NCI-H2196 treated with DMSO at 0.1 percent for 48 hours (cell line): ENCODE measurements around the gene FREY1.

Source experiments
- DNase-seq: peaks from one replicate; lab custom pipeline; 2025; ENCODE audit not compliant: unreplicated experiment; lab: John Stamatoyannopoulos, UW

Gene FREY1, protein sequence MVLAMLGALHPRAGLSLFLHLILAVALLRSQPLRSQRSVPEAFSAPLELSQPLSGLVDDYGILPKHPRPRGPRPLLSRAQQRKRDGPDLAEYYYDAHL

DNA sequence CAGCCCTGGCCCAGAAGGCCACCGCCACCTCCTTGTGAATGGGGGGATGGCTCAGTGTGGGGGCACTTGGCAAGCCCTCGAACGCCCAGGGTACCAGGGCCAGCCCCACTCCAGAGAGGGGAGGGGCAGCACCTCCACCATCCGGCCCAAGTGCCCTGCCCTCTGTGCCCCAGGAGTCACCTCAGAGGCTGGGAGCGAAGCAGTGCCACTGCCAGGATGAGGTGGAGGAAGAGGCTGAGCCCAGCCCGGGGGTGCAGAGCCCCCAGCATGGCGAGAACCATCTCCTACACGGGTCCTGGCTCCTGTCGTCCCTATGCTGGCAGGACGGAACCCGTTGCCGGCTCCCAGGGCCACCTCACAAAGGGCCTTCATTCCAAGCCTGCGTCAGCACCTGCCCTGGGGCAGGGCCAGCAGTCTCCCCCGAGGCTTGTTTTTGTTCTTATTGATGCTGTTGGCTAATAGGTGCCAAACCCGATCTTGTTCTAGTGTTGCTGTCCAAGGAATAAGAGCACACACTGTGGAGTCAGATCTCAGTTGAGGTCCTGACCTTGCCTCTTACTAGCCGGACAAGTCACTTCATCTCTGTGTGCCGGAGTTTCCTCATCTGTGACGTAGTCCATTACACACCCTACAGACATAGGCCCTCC, at the start of gene FREY1:
Gene FREY1, minus strand, starts transcription at position 307 of the 647 bp plus-strand sequence. Its CDS starts 26 bp downstream, at position 281.
- no peak for DNase-seq

DNA sequence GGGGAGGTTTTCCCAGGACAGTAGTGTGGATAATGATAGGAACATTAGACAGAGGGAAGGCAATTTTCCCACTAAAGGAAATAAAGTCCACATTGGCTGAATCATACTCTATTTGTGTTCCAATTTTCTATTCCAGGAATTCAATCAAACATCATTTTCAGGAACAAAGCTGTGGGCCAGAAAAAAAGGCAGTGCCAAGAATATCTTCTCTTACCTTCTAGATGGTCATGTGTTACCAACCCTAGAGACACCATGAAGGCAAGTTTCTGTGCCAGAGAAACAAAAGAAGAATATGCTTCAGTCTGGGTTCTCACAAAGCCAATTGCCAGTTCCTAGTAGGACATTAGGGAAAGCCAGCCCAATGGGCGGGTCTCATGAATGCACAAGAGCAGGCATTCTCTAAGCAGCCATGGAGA, 42.9 kb upstream of the FREY1 start:
- no peak for DNase-seq

DNA sequence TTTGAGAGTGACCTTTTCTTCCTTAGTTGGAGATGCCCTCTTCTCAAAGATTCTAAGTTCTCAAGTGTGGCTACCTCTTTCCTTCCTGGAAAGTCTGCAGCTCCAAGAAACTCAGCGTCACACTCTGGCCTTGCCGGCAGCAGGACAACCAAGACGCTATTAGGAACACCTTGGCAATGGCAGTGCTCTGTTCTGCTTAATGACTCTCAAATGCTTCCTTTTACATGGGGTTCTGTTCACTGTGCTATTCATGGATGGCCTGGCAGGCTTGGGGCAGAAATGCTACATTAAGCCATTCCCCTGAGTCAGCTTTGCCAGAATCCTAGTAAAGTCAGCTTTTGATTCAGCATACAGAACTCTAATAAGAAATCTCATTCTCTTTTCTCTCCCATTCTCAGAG, 41.3 kb upstream of the FREY1 start:
- no peak for DNase-seq

DNA sequence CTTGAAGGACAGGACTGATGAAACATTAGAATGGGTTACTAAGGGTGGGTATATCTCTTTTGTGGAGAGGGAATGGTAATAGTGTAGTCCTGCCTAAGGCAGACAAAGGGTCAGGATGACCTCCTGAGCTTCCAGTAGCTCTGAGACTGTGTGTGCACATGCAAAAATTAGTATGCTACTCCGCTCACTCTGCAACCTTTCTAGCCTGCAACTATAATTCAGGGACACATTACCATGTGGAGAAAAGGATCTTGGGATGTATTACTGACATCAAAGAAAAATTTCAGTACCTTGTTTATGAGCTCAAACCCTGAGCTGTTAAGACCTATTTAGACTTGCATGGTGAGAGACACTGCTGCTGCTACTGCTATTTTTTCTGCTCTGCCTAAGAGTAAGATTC, 40.8 kb upstream of the FREY1 start:
- DNase-seq, result no peak

DNA sequence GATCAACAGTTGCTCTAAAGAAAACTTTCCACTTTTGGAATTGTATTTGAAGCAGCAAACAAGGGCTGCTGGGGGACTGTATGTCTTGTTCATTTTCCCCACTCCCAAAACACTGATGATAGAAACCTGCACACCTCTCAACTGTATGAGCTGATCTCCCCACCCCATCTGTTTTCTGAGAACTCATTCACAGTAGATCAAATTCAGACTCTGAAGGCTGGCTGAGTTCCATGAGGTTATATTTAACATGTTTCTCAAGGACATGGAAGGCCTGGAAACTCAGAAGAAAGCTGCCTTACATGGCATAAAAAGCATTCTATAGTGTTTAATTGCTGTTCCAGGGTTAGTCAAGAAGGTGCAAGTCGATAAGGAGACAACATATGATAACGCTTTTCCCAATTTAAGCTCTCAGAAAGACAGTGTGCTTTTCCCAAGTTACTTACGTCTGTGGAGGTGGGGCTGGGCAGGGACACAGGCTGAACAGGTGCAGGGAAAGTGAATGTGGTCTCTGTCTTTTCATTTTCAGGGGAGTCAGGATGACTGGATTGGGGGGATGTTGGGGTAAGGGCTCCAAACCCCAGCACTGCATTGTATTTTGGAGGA, 38.4 kb upstream of the FREY1 start:
- no peak for DNase-seq

DNA sequence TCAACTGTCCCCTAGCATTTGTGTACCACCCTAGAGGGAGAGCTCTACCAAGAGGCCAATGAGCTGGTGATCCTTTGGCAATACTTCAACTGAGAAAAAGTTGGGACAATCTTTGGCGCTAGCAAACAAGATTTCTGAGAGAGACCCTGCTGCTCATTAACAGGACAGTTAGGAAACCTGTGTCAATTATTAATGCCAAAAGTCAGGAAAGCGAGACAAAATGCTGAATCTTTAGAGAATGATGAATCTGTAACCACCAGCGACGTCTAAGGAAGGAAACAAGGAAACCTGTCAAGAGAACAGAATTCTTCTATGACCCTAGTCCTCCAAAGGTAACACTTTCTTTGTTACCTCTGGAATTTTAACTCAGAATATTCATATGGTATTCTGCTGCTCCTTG, 35.3 kb upstream of the FREY1 start:
- no peak for DNase-seq

DNA sequence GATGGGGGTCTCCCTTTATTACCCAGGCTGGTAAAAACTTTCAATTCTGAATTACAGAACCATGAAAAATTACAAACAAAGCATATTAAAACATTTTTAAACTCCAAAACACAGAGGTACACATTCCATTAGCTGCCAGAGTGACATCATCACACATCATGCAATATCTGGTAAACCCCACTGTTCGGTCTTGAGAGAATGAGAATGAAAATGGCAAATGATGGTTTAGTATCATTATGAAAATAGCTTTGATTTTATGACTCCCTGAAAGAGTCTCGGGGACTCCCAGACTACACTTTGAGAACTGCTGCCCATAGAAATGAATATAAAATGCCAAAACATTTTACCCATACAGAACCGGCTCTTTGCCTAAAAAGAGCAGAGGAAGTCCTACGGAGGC, 34.2 kb upstream of the FREY1 start:
- DNase-seq, result no peak

DNA sequence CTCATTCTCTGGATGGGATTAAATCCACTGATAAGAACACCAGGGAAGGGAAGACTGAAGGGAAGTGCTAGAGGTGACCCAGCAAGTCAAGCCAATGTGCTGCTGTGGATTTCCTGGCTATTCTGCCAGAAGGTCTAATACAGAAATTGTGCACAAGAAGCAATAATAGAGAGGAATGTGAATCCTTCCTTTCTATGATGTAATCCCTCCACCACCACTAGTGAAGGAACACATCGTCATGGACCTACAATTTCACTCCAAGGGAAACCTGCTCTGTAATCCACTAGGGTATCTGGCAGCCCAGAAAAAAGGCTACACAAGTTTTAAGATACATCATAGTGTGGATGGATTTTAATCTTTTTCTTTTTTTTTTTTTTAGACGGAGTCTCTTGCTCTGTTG, 32.8 kb upstream of the FREY1 start:
- DNase-seq, result no peak

DNA sequence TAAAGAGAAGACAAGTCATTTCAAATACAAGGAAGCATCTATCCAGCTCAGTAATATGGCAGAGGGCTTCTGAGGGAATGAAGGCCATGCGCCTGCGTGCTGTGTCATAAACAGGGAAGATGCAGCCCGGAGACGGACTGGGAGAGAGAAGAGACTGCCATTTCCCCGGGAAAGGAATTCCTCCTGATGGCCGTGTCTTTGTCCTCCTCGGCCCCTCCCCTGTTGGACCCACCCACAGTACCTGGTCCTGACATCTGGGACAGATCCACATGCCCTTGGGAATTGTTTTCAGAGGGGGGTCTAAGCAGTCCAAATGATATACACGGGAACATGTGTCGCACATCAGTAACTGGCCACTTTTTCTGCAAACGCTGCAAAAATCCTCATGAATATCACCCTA, 30.8 kb upstream of the FREY1 start:
- no peak for DNase-seq

DNA sequence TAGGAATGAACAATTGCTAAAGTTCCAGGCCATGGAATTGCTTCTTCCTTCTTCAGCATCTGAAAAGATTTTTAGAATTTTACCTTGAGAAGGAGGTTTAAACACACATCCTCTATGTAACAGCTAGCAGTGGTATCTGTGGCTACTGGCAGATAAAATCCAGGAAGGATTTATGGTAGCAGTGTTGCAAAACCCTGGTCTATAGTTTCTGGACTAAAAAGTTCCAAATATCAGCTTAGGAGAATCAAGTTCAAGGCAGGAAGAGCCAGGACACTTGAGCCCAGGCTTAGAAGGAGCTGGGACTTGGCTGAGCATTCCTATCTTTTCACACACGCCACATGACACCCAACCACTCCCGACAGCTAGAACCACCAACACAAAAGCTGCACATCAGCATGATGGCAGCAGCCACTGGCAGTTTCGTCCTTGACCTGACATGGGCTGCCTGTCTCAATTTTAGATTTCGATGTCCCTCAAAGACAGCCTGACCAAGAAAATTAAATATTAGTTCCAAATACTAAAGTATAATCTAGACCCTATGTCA, 29.5 kb upstream of the FREY1 start:
- DNase-seq, result no peak

DNA sequence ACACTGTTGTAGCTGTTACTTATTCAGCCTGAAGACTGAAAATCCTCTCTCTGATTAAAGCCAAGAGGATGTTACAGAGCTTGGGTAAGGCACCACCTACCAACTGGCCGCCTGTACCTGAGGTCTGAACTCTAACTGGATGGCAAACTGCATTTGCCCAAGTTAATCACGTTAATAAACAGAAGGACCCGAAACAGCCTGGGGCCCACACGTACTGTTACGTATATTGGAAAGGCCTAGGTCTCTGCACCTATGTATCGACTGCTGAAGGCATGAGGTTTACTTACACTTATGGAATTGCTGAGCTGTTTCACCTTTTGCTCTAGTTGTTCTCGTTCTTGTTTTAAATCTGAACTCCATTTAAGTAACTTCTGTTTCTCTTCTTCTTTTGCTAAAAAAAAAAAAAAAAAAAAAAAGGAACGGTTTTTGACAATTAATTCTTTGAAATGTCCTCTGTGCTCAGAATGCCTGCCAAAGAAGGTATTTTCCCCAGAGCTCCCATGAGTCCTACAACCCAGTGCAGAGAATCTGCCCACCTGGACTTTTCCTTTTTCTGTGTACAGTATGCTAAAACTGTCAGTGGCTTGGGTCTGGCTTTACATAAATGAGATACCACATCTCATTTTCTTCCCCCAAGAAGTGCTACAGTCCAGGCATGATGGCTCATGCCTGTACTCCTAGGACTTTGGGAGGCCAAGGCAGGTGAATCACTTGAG, 28.4 kb upstream of the FREY1 start:
- no peak for DNase-seq

DNA sequence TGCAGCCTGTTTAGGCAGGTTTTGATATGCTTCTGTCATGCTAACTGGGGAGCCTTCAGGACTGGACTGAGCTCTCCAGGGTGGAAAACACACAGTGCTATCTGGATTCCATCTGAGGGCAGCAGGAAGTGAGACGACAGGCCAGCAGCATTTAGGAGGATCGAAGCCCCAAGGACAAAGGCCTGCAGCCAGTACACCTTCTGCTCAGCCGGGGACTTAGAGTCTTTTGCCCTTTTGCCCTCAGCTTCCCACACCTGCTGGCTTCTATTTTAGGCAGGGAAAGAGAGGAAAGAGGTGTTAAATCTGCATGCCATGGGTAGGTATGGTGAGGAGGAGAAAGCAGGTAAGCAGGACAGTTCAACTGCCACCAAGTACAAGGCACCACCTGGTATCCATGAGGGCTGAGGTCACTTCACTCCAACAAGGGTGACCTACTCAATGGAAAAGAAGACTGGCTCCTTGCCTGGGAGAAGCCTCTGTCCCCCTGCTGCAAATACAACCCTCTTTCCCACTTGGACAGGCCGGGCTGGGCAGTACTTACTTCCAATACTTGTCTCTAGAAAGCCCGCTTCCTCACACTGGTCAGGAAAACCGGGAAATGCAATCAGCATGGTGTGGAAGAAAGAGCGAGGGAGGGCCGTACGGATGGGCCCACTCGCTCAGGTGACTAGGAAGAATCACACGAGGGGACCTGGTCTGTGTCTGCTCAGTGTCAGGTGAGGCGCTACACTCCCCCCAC, 27.7 kb upstream of the FREY1 start:
- DNase-seq, result no peak

DNA sequence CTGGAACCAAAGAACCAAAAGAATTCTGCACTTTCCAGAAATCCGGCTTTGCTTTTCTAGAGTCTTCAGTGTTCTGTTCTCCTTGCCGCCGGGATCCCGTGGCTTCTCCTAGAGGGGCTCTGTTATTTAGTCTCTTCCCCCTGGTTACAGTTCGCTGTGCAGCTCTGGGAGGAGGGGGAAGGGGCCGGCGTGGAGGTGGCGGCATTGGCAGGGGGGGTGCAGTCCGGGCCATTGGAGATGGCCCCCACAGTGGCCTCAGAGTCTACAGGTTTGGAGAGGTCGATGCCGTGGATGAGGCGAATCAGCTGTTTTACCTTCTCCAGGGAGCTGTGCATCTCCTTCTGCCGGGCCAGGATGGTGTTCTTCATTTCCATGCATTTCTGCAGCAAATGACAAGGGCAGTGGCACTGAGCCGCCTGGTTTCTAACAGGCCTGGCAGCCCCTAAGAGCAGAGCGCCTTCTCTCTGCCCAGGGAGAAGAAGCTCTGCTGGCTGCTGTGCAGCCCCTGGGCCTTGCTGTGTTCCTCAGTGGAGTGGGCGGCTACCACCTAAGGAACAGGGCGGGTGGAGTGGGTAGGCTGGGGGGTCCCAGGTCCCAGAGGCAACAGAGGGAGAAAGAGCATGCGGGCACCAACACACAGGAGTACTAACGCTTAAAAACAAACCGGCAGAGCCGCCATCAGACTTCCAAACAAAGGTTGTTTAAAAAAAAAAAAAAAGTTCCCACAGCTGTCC, 26.9 kb upstream of the FREY1 start:
- DNase-seq, result no peak

DNA sequence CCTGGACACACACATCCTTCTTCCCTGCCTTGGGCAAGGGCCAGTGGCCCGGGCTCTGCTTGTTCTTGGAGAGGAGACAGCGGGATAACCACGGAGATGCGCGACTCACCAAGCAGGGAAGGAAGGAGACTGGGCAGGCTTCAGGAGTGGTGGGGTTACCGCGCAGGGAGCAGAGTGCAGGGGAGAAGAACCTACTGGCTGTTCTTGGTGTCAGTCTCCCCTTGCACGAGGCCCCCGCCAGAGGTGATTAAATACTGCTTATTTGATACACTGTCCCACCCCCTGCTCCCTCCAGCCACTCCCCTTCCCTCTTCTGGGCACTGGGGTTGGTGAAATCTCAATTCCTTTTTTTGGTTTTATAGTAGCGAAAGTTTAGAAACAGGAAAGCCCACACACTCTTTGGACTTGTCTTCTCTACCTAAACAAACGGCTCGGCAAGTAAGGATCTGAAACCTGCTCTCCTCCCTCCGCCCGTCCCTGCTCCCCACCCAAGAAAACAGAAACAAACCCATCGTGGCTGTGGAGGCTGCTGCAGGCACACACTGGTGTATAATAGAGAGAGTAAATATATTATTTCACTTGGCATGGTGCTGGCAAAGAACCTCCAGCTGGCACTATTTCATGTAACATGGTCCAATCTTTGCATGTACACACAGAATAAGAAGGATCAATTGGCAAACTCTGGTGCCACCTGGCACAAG, 26.2 kb upstream of the FREY1 start:
- no peak for DNase-seq

DNA sequence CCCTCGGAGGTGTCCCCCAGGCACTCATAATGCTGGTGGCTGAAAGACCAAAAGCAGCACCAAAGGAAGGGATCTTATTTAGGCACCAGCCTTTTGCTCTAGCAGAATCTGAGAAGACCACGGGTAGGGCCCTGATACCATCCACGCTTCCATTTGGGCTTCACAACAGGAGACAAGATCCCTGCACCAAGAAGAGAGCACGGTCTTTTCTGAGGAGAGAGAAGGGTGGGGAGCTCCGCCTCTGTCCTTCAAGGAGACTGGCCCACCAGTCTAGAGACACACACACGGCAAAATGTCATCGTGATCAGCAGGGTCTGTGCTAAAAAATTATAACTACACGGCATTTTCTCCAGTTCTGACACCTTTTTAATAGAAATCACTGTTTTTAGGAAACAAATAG, 25.1 kb upstream of the FREY1 start:
- DNase-seq, result no peak

DNA sequence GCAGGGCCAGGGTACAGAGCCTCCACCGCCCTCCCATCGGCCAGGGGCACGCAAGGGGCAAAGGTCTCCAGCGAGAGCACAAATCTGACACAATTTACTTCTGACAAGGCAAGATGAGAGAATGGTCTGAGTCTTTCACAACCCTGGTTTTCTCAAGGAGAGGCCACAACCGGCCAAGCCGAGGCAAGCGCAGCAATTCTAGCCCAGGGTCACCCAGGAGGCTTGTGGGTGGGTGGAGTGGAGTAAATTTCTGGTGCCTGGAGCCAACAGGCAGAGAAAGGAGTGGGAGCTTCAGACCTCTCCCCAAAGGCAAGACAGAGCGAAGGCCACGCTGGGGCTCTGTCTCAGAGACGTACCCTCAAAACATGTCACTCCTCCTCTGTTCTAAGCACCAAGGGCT, 24.7 kb upstream of the FREY1 start:
- DNase-seq, result no peak

DNA sequence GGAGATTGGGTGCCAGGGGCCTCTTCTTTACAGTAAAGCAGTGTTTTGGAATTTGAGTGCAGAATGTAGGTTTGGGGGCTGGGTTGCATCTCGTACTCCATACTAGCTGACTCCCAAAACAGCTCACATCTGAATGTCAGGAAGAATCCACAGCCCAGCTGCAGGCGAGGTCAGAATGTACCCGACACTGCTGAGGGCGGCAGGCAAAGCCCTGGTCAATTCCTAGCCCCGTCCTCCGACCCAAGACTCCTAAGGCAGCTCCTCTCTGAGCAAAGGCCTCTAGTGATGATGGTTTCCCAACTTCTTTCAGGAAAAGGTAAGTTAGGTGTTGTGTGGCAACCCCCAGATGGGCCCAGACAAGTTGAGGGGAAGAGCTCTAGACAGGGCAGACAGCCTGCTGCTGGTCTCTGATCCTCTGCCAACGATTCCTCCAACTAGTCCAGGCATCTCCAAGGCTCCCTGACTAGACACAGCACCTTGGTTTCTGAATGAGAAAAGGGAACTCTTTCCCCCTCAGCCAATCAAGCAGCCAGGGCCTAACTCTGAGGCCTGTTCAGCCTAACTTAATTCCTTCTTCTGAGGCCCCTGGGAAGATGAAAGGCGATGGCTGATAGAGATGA, 24.0 kb upstream of the FREY1 start:
- DNase-seq, result no peak

DNA sequence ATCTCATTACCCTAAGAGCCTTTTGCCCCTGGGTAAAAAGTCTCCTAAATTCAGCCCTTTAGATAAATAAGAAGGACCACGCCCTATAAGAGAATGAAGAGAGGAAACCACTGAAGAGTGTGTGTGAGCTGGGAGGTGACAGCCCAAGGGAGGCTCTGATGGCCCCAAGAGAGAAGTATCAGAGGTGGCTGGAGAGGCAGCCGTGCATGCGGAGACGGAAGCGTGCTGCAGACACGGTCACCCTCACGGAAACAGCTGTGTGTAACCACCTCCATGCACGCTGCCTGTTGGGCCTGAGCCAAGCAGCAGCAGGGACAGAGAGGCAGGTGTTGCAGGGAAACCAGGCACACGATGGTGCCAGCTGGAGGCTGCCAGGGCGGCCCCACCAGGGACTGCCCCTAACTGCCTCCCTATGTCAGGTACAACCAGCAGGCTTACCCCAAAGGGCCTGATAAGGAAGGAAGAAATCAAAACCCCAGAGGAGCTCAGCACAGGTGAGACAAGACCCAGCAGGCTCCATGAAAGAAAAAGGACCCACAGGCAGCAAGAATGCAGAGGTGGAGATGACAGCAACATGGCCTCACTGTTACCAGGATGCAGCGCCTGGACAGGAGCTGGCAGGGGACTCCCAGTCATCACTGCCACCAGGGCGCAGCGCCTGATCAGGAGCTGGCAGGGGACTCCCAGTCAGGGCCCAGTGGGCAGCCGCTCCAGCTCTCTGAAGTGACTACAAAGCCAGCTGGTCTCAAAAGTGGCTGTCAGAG, 23.1 kb upstream of the FREY1 start:
- DNase-seq, result peak; percentile 74

DNA sequence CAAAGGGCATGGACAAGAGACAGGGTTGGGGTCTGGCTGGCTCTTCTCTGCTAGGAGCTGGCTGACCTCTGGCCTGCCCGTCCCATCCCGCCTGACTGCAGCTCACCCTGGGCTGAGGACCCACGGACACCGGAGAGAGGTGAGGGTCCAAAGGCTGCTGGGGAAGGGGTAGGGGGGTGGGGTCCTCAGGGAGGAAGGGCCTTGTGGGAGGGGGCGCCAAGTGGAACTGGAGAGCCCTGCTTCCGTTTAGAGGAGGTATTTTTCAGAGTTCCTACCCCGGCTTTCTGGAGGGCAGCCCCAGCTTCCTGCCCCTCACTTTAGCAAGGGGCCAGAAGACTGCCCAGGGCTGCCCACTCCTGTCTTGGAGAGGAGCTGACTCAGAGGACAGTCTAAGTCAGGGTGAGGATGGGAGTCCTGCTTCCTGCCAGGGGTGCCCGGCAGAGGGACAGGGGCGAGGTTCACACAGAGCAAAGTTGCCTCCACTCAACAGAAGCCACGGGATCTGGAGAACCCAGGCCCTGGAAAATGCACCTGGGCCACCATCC, 22.5 kb upstream of the FREY1 start:
- DNase-seq, result no peak
